ENCODE results near the gene HMGCS1.
"Not testable (repeated sequence)": the region's sequence is repeated elsewhere in the genome, so short reads cannot be mapped to it uniquely, and the experiment has no call there.

Gene HMGCS1

GRCh38 chr5:43270645-43271044 lies 42.6 kb downstream of the HMGCS1 start:
- DNase-seq: no peak

GRCh38 chr5:43268188-43268820 lies 44.9 kb downstream of the HMGCS1 start:
- DNase-seq: no peak

GRCh38 chr5:43262269-43262668 lies 50.9 kb downstream of the HMGCS1 start:
- not testable (repeated sequence) for DNase-seq

GRCh38 chr5:43258116-43258515 lies 55.1 kb downstream of the HMGCS1 start:
- no peak for DNase-seq

- DNase-seq: no peak
Observed at GRCh38 chr5:43256261-43256966, 56.8 kb downstream of the HMGCS1 start.

GRCh38 chr5:43255704-43256103 lies 57.5 kb downstream of the HMGCS1 start:
- DNase-seq: no peak

- DNase-seq: no peak
Observed at GRCh38 chr5:43251754-43252153, 61.5 kb downstream of the HMGCS1 start.

- no peak for DNase-seq
Observed at GRCh38 chr5:43245724-43246385, 67.4 kb downstream of the HMGCS1 start.

GRCh38 chr5:43244823-43245565 lies 68.2 kb downstream of the HMGCS1 start:
- DNase-seq: peak; percentile 47

GRCh38 chr5:43243270-43243669 lies 69.9 kb downstream of the HMGCS1 start:
- DNase-seq: no peak

GRCh38 chr5:43242196-43242595 lies 71.0 kb downstream of the HMGCS1 start:
- DNase-seq: no peak

Data from retina (tissue), 1 donor.